GM19193 (cell line): ENCODE results near the gene DUSP22.

ENCODE experiments used
- POLR2A ChIP-seq: IDR thresholded peaks from 4 replicates; pipeline ENCODE4 v1.6.1; 2011; ENCODE audit not compliant: insufficient read depth, insufficient read length; ENCODE audit errors: extremely low read depth

The DUSP22 gene

GRCh38 chr6:370555-370954 lies 78.3 kb downstream of the DUSP22 start:
- no peak for TF ChIP-seq POLR2A

- TF ChIP-seq POLR2A = no peak
Measured at GRCh38 chr6:372336-372911, 80.1 kb downstream of the DUSP22 start.

GRCh38 chr6:373031-373430 lies 80.7 kb downstream of the DUSP22 start:
- TF ChIP-seq POLR2A = no peak

- no peak for TF ChIP-seq POLR2A
Measured at GRCh38 chr6:373773-374724, 81.8 kb downstream of the DUSP22 start.

GRCh38 chr6:374956-375355 lies 82.7 kb downstream of the DUSP22 start:
- no peak for TF ChIP-seq POLR2A

GRCh38 chr6:376827-377640 lies 84.7 kb downstream of the DUSP22 start:
- TF ChIP-seq POLR2A = no peak

- TF ChIP-seq POLR2A = no peak
Measured at GRCh38 chr6:378090-378957, 86.0 kb downstream of the DUSP22 start.

GRCh38 chr6:378958-379409 lies 86.7 kb downstream of the DUSP22 start:
- no peak for TF ChIP-seq POLR2A

GRCh38 chr6:379410-380181 lies 87.3 kb downstream of the DUSP22 start:
- TF ChIP-seq POLR2A = no peak

GRCh38 chr6:380234-381218 lies 88.2 kb downstream of the DUSP22 start:
- TF ChIP-seq POLR2A = no peak

- no peak for TF ChIP-seq POLR2A
Measured at GRCh38 chr6:381742-382461, 89.6 kb downstream of the DUSP22 start.
